Measurements from ENCODE around the gene CFAP46.

The CFAP46 gene

GRCh38 chr10:132973903-132974241 is 31.5 kb upstream of the CFAP46 start:
- no peak for TF ChIP-seq ZNF274 (IDR thresholded peaks at IDR 0.05; ENCODE audit: low read depth, low read length)
- no peak overlapping the region for H3K4me3 ChIP-seq (ENCODE audit: low read length)

GRCh38 chr10:132972986-132973902 is 30.9 kb upstream of the CFAP46 start:
- no peak overlapping the region for H3K4me3 ChIP-seq (ENCODE audit: low read length)
- TF ChIP-seq ZNF274 (IDR thresholded peaks at IDR 0.05; ENCODE audit: low read depth, low read length), result no peak

- no peak for TF ChIP-seq ZNF274 (IDR thresholded peaks at IDR 0.05; ENCODE audit: low read depth, low read length)
- no peak overlapping the region for H3K4me3 ChIP-seq (ENCODE audit: low read length)
These were observed 30.0 kb upstream of the CFAP46 start for GRCh38 chr10:132972149-132972985.

GRCh38 chr10:132971448-132972148 is 29.2 kb upstream of the CFAP46 start:
- H3K4me3 ChIP-seq (ENCODE audit: low read length), result no peak overlapping the region
- no peak for TF ChIP-seq ZNF274 (IDR thresholded peaks at IDR 0.05; ENCODE audit: low read depth, low read length)

GRCh38 chr10:132970641-132971438 is 28.5 kb upstream of the CFAP46 start:
- H3K4me3 ChIP-seq (ENCODE audit: low read length), result no peak overlapping the region
- TF ChIP-seq ZNF274 (IDR thresholded peaks at IDR 0.05; ENCODE audit: low read depth, low read length), result no peak

GRCh38 chr10:132967540-132967939 is 25.2 kb upstream of the CFAP46 start:
- H3K4me3 ChIP-seq (ENCODE audit: low read length), result no peak overlapping the region
- no peak for TF ChIP-seq ZNF274 (IDR thresholded peaks at IDR 0.05; ENCODE audit: low read depth, low read length)

GRCh38 chr10:132965411-132966057 is 23.2 kb upstream of the CFAP46 start:
- no peak for TF ChIP-seq ZNF274 (IDR thresholded peaks at IDR 0.05; ENCODE audit: low read depth, low read length)

GRCh38 chr10:132964707-132965410 is 22.5 kb upstream of the CFAP46 start:
- peak overlapping the region; percentile 19; the same call in 1 of the 2 replicates for H3K4me3 ChIP-seq (ENCODE audit: low read length)

More at GRCh38 chr10:132965411-132966057, 23.2 kb upstream of the CFAP46 start:
- H3K4me3 ChIP-seq (ENCODE audit: low read length), result no peak overlapping the region

- no peak overlapping the region for H3K4me3 ChIP-seq (ENCODE audit: low read length)
- TF ChIP-seq ZNF274 (IDR thresholded peaks at IDR 0.05; ENCODE audit: low read depth, low read length), result no peak
These were observed 21.9 kb upstream of the CFAP46 start for GRCh38 chr10:132964231-132964630.

- no peak for TF ChIP-seq ZNF274 (IDR thresholded peaks at IDR 0.05; ENCODE audit: low read depth, low read length)
These were observed 21.1 kb upstream of the CFAP46 start for GRCh38 chr10:132963430-132963960.

GRCh38 chr10:132962623-132963429 is 20.5 kb upstream of the CFAP46 start:
- TF ChIP-seq ZNF274 (IDR thresholded peaks at IDR 0.05; ENCODE audit: low read depth, low read length), result no peak
- peak overlapping the region; percentile 43; the same call in 1 of the 2 replicates for H3K4me3 ChIP-seq (ENCODE audit: low read length)

More at GRCh38 chr10:132963430-132963960, 21.1 kb upstream of the CFAP46 start:
- no peak overlapping the region for H3K4me3 ChIP-seq (ENCODE audit: low read length)

Measured in GM08714 (cell line).